Measurements from ENCODE around the gene PPARD. TPM values are rescaled to one million over a fixed set of nuclear protein-coding genes. Genes with fewer than 3 reads are reported as not detected.

Gene PPARD
- polyA plus RNA-seq, 1 donor from 2014 or later: 1.3 TPM

DNA sequence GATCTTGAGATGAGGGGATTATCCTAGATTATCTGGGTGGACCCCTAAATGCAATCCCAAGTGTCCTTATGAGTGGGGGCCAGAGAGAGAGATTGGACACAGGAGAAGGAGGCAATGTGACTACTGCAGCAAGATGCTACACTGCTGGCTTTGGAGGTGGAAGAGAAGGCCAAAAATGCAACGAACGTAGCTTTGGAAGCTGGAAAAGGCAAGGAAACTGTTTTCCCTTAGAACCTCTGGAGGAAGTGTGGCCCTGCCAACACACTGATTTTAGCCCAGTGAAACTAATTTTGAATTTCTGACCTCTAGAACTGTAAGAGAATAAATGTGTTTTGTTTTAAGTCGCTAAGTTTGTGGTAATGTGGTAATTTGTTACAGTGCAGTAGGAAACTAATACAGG is 15.7 kb downstream of the PPARD start:
- Histone ChIP-seq H3K27me3 (ENCODE audit: insufficient read depth, low read depth, low read length) (no peaks in the 10 kb centered on the region), H3K79me2 (replicated peaks; ENCODE audit: insufficient read depth, low read length) (no peaks in the 10 kb centered on the region), H2AFZ (ENCODE audit: low read depth, low read length) (no peak overlapping the region), H3K9me3 (ENCODE audit: low read length) (no peaks in the 10 kb centered on the region), H3K4me2 (ENCODE audit: low read length) (no peak overlapping the region), H3K9ac (ENCODE audit: low read length) (no peak overlapping the region), H3F3A (ENCODE audit: insufficient read depth, low read length, poor library complexity, severe bottlenecking) (no peaks in the 10 kb centered on the region), H4K20me1 (ENCODE audit: insufficient read depth) (no peaks in the 10 kb centered on the region), H3K27ac (ENCODE audit: low read length) (no peak overlapping the region), H3K9me2 (ENCODE audit: insufficient read depth, low read length) (no peaks in the 10 kb centered on the region), H3K36me3 (ENCODE audit: insufficient read depth, low read length) (peaks cover 4% of the 10 kb centered on the region), H3K4me3 (ENCODE audit: low read length) (no peak overlapping the region)
- TF ChIP-seq TAF1 (IDR thresholded peaks at IDR 0.05; ENCODE audit: low read depth): no peak

- no peaks in the 10 kb centered on the region for H3K27me3 ChIP-seq (ENCODE audit: insufficient read depth, low read depth, low read length)
- H4K20me1 ChIP-seq (ENCODE audit: insufficient read depth): no peaks in the 10 kb centered on the region
- H3K9me3 ChIP-seq (ENCODE audit: low read length): no peaks in the 10 kb centered on the region
- H3K9me2 ChIP-seq (ENCODE audit: insufficient read depth, low read length): no peaks in the 10 kb centered on the region
- H2AFZ ChIP-seq (ENCODE audit: low read depth, low read length): no peak overlapping the region
- H3F3A ChIP-seq (ENCODE audit: insufficient read depth, low read length, poor library complexity, severe bottlenecking): no peaks in the 10 kb centered on the region
- H3K9ac ChIP-seq (ENCODE audit: low read length): no peak overlapping the region
- peaks cover 4% of the 10 kb centered on the region for H3K36me3 ChIP-seq (ENCODE audit: insufficient read depth, low read length)
- H3K4me2 ChIP-seq (ENCODE audit: low read length): no peak overlapping the region
- TF ChIP-seq TAF1 (IDR thresholded peaks at IDR 0.05; ENCODE audit: low read depth) (no peak), MXI1 (conservative IDR thresholded peaks at IDR 0.05; ENCODE audit: poor library complexity, severe bottlenecking) (no peak), CTCF (IDR thresholded peaks at IDR 0.05; ENCODE audit: poor library complexity, severe bottlenecking) (no peak), EZH2 (IDR thresholded peaks at IDR 0.05; ENCODE audit: borderline replicate concordance, insufficient read depth, low read length, poor library complexity, severe bottlenecking) (no peak), SMC3 (conservative IDR thresholded peaks at IDR 0.05; ENCODE audit: poor library complexity) (no peak), EP300 (conservative IDR thresholded peaks at IDR 0.05; ENCODE audit: poor library complexity, severe bottlenecking) (no peak), POLR2AphosphoS5 (IDR thresholded peaks at IDR 0.05) (no peak), RAD21 (conservative IDR thresholded peaks at IDR 0.05) (no peak)
- TF ChIP-seq, protein P1, sequence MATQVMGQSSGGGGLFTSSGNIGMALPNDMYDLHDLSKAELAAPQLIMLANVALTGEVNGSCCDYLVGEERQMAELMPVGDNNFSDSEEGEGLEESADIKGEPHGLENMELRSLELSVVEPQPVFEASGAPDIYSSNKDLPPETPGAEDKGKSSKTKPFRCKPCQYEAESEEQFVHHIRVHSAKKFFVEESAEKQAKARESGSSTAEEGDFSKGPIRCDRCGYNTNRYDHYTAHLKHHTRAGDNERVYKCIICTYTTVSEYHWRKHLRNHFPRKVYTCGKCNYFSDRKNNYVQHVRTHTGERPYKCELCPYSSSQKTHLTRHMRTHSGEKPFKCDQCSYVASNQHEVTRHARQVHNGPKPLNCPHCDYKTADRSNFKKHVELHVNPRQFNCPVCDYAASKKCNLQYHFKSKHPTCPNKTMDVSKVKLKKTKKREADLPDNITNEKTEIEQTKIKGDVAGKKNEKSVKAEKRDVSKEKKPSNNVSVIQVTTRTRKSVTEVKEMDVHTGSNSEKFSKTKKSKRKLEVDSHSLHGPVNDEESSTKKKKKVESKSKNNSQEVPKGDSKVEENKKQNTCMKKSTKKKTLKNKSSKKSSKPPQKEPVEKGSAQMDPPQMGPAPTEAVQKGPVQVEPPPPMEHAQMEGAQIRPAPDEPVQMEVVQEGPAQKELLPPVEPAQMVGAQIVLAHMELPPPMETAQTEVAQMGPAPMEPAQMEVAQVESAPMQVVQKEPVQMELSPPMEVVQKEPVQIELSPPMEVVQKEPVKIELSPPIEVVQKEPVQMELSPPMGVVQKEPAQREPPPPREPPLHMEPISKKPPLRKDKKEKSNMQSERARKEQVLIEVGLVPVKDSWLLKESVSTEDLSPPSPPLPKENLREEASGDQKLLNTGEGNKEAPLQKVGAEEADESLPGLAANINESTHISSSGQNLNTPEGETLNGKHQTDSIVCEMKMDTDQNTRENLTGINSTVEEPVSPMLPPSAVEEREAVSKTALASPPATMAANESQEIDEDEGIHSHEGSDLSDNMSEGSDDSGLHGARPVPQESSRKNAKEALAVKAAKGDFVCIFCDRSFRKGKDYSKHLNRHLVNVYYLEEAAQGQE (IDR thresholded peaks at IDR 0.05; ENCODE audit: borderline replicate concordance): no peak
- H3K27ac ChIP-seq (ENCODE audit: low read length): no peak overlapping the region
- H3K4me3 ChIP-seq (ENCODE audit: low read length): no peak overlapping the region
- no peaks in the 10 kb centered on the region for H3K79me2 ChIP-seq (replicated peaks; ENCODE audit: insufficient read depth, low read length)
Measured at GRCh38 chr6:35359346-35359743, 17.0 kb downstream of the PPARD start.

Measured in neural cell (in vitro differentiated cells).